SU-DHL-6 (cell line): ENCODE data around the gene PCBP2.

Experiments
- H2AFZ ChIP-seq: fragments of 200-600 bp; sonication (generic); 2 replicates; pipeline ENCODE4 v1.6.1; 2014; ENCODE audit warnings: low read depth, mild to moderate bottlenecking, moderate library complexity, mixed read lengths, antibody characterized with exemption, low read length; ENCODE audit not compliant: severe bottlenecking
- H3F3A ChIP-seq: fragments of 200-600 bp; shearing (Covaris generic); 2 replicates; pipeline ENCODE4 v1.6.0; 2016; ENCODE audit warnings: antibody characterized with exemption, mild to moderate bottlenecking; ENCODE audit not compliant: insufficient read depth
- H3K27ac ChIP-seq: fragments of 200-600 bp; sonication (generic); 2 replicates; pipeline ENCODE4 v1.5.1; 2016; ENCODE audit warnings: low read depth, mild to moderate bottlenecking, low read length, moderate library complexity, mixed read lengths
- H3K27me3 ChIP-seq: fragments of 200-600 bp; sonication (generic), shearing (Covaris generic); 2 replicates; pipeline ENCODE4 v1.6.0; 2014; ENCODE audit warnings: mild to moderate bottlenecking, low read length
- H3K36me3 ChIP-seq: fragments of 200-600 bp; sonication (generic); 2 replicates; pipeline ENCODE4 v1.6.1; 2014; ENCODE audit warnings: mild to moderate bottlenecking, low read length, mixed read lengths
- H3K4me2 ChIP-seq: fragments of 300-600, 200-600 bp; shearing (Covaris generic), sonication (generic); 2 replicates; pipeline ENCODE4 v1.6.0; 2014; ENCODE audit warnings: low read length, low read depth, mild to moderate bottlenecking; ENCODE audit not compliant: poor library complexity, severe bottlenecking
- H3K4me3 ChIP-seq: fragments of 200-600 bp; sonication (generic); 2 replicates; pipeline ENCODE4 v1.5.1; 2014; ENCODE audit warnings: antibody characterized with exemption, low read length, mild to moderate bottlenecking, mixed read lengths; ENCODE audit not compliant: insufficient read depth, poor library complexity, severe bottlenecking
- H3K79me2 ChIP-seq: fragments of 200-600 bp; sonication (generic); 2 replicates; pipeline ENCODE4 v1.6.1; 2014; ENCODE audit warnings: mild to moderate bottlenecking, low read length, moderate library complexity; ENCODE audit not compliant: insufficient read depth
- H3K9ac ChIP-seq: fragments of 200-600 bp; sonication (generic); 2 replicates; pipeline ENCODE4 v1.7.0; 2014; ENCODE audit warnings: mild to moderate bottlenecking, low read length
- H3K9me2 ChIP-seq: fragments of 200-600 bp; sonication (generic); replicated peaks from 2 replicates; pipeline ENCODE4 v1.6.1; 2014; ENCODE audit warnings: low read length; ENCODE audit not compliant: insufficient read depth
- H3K9me3 ChIP-seq: fragments of 200-600 bp; sonication (generic); 2 replicates; pipeline ENCODE4 v1.6.1; 2014; ENCODE audit warnings: low read length, mixed read lengths; ENCODE audit not compliant: insufficient read depth
- H4K20me1 ChIP-seq: fragments of 200-600 bp; sonication (generic); 2 replicates; pipeline ENCODE4 v1.6.1; 2014; ENCODE audit warnings: low read depth, mild to moderate bottlenecking, antibody characterized with exemption, low read length, moderate library complexity, mixed read lengths
- CTCF ChIP-seq: fragments of 200-600 bp; sonication (generic); IDR thresholded peaks from one replicate; pipeline ENCODE4 v1.5.1; 2017; ENCODE audit warnings: antibody characterized with exemption, mild to moderate bottlenecking, low read length, moderate library complexity; ENCODE audit not compliant: insufficient read depth, poor library complexity, severe bottlenecking
- EZH2phosphoT487 ChIP-seq: fragments of 200-600 bp; sonication (generic), shearing (Covaris generic); conservative IDR thresholded peaks from 2 replicates; pipeline ENCODE4 v1.6.1; 2018; ENCODE audit warnings: mild to moderate bottlenecking, antibody characterized with exemption, low read length, moderate library complexity, mixed read lengths

PCBP2 gene

DNA sequence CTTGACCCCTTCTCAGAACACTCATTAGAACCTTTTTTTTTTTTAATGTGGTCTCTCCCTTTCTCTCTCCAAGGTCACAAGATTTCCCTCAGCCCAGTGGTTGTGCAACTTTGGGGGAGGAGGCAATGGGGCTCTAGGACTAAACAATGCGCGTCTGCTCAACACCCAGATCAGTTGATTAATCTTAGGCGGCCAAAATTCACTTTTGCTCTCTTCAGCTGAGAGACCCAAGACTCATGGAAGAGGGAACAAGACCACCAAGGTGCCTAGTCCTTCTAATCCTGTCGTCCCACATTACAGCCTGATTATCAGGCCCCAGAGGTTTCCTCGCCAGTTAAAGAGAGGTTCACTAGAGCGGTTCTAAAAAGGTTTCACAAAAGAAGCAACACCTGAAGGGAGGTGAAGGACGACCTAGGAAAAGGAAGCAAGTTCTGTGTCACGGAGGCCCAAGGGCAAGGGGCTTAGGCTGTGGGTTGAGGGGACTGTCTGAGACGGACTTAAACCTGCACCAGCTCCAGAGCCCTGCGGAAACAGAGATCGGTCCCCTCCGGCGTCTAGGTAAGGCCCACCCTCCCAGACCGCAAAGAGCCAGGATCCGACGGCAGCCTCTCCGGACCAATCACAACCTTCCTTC, 48.4 kb downstream of the PCBP2 start:
- TF ChIP-seq CTCF = no peak
- TF ChIP-seq EZH2phosphoT487 = no peak
- no peaks in the 10 kb centered on the region for H3K27me3 ChIP-seq
- no peaks in the 10 kb centered on the region for H3K9me2 ChIP-seq
- H4K20me1 ChIP-seq = no peaks in the 10 kb centered on the region
- H3K36me3 ChIP-seq = no peaks in the 10 kb centered on the region
- peak overlapping the region; percentile 49 for H3K4me3 ChIP-seq
- peaks cover 13% of the 10 kb centered on the region for H3K79me2 ChIP-seq
- H3K9me3 ChIP-seq = no peaks in the 10 kb centered on the region
- peak overlapping the region; percentile 74 for H3K4me2 ChIP-seq
- peaks cover 7% of the 10 kb centered on the region; the same call in 1 of the 2 replicates for H3F3A ChIP-seq
- H3K27ac ChIP-seq = peak overlapping the region; percentile 60
- peak overlapping the region; percentile 82 for H3K9ac ChIP-seq
- no peak overlapping the region for H2AFZ ChIP-seq

GRCh38 chr12:53500776-53501614, 49.1 kb downstream of the PCBP2 start, which contains the start of gene TARBP2:
Gene TARBP2, plus strand, starts transcription at chr12:53501283. Its CDS starts 126 bp downstream, at chr12:53501409.
- no peak for TF ChIP-seq EZH2phosphoT487
- no peak for TF ChIP-seq CTCF
- Histone ChIP-seq H2AFZ (peak within 1 kb of the TSS; percentile 75), H3K4me3 (peak within 1 kb of the TSS; percentile 67), H3K4me2 (peak within 1 kb of the TSS; percentile 74), H3K27ac (peak within 1 kb of the TSS; percentile 87), H4K20me1 (no peaks in the 10 kb centered on the region), H3K9me2 (no peaks in the 10 kb centered on the region), H3K27me3 (no peaks in the 10 kb centered on the region), H3K79me2 (peaks cover 13% of the 10 kb centered on the region), H3K9me3 (no peaks in the 10 kb centered on the region), H3F3A (peaks cover 7% of the 10 kb centered on the region; the same call in 1 of the 2 replicates), H3K9ac (peak within 1 kb of the TSS; percentile 82), H3K36me3 (no peaks in the 10 kb centered on the region)

- Histone ChIP-seq H2AFZ (peak overlapping the region; percentile 75), H3K9ac (peak overlapping the region; percentile 82)
Observed at GRCh38 chr12:53501615-53502181, 49.8 kb downstream of the PCBP2 start.

More at GRCh38 chr12:53501615-53502181, 49.8 kb downstream of the PCBP2 start:
- peaks cover 7% of the 10 kb centered on the region; the same call in 1 of the 2 replicates for H3F3A ChIP-seq
- H3K79me2 ChIP-seq = peaks cover 13% of the 10 kb centered on the region
- H3K36me3 ChIP-seq = no peaks in the 10 kb centered on the region
- H3K4me3 ChIP-seq = peak overlapping the region; percentile 67
- TF ChIP-seq EZH2phosphoT487 (no peak), CTCF (no peak)
- H4K20me1 ChIP-seq = no peaks in the 10 kb centered on the region
- peak overlapping the region; percentile 87 for H3K27ac ChIP-seq
- H3K9me2 ChIP-seq = no peaks in the 10 kb centered on the region
- H3K4me2 ChIP-seq = peak overlapping the region; percentile 74
- H3K9me3 ChIP-seq = no peaks in the 10 kb centered on the region
- H3K27me3 ChIP-seq = no peaks in the 10 kb centered on the region
